AG09309 (cell line): ENCODE results near the gene CXCL14.

Experiments
- DNase-seq: peaks from one replicate; pipeline ENCODE4 v3.0.0-alpha.2; 2010; ENCODE audit warnings: low read depth
- H3K4me3 ChIP-seq: 2 replicates; pipeline ENCODE4 v1.5.1; 2011; ENCODE audit warnings: mild to moderate bottlenecking, low read depth, low read length, moderate library complexity; ENCODE audit not compliant: control insufficient read depth
- CTCF ChIP-seq: IDR thresholded peaks from 2 replicates; pipeline ENCODE4 v1.5.1; 2011; ENCODE audit warnings: mild to moderate bottlenecking, low read depth, low read length, inconsistent platforms; ENCODE audit not compliant: insufficient read depth, control insufficient read depth; ENCODE audit errors: missing control alignments

The CXCL14 gene

GRCh38 chr5:135592312-135593045 lies 13.7 kb upstream of the CXCL14 start:
- no peak for DNase-seq
- no peak overlapping the region for H3K4me3 ChIP-seq
- no peak for TF ChIP-seq CTCF

- no peak for TF ChIP-seq CTCF
- H3K4me3 ChIP-seq, result no peak overlapping the region
- DNase-seq, result no peak
Observed at GRCh38 chr5:135591277-135591676, 12.5 kb upstream of the CXCL14 start.

- TF ChIP-seq CTCF, result no peak
- H3K4me3 ChIP-seq, result no peak overlapping the region
- DNase-seq, result no peak
Observed at GRCh38 chr5:135589152-135589551, 10.4 kb upstream of the CXCL14 start.

- TF ChIP-seq CTCF, result no peak
- DNase-seq, result no peak
- no peak overlapping the region for H3K4me3 ChIP-seq
Observed at GRCh38 chr5:135587721-135588663, 9.2 kb upstream of the CXCL14 start.

- no peak for TF ChIP-seq CTCF
- no peak overlapping the region for H3K4me3 ChIP-seq
- DNase-seq, result no peak
Observed at GRCh38 chr5:135584918-135585317, 6.1 kb upstream of the CXCL14 start.

GRCh38 chr5:135584276-135584675 lies 5.5 kb upstream of the CXCL14 start:
- no peak for TF ChIP-seq CTCF
- DNase-seq, result no peak
- no peak overlapping the region for H3K4me3 ChIP-seq
